ENCODE measurements around the gene LEF1. TPM values are rescaled to one million over a fixed set of nuclear protein-coding genes. Genes with fewer than 3 reads are reported as not detected.

The LEF1 gene
- total RNA-seq, 1 experiment from 2014 or later: 0.54 TPM

GRCh38 chr4:108126806-108127205, 41.9 kb downstream of the LEF1 start:
- no peak for ATAC-seq
- no peak for TF ChIP-seq REST (IDR thresholded peaks at IDR 0.05; ENCODE audit: insufficient read depth in 1 of 2, low read depth in 2 of 2, low read length in 1 of 2)
- no peak for TF ChIP-seq SIN3A (IDR thresholded peaks at IDR 0.05; ENCODE audit: borderline replicate concordance, insufficient read depth, low read depth, low read length)
- TF ChIP-seq TCF7L2 (IDR thresholded peaks at IDR 0.05; ENCODE audit: low read depth, low read length): no peak
- TF ChIP-seq, protein P1, sequence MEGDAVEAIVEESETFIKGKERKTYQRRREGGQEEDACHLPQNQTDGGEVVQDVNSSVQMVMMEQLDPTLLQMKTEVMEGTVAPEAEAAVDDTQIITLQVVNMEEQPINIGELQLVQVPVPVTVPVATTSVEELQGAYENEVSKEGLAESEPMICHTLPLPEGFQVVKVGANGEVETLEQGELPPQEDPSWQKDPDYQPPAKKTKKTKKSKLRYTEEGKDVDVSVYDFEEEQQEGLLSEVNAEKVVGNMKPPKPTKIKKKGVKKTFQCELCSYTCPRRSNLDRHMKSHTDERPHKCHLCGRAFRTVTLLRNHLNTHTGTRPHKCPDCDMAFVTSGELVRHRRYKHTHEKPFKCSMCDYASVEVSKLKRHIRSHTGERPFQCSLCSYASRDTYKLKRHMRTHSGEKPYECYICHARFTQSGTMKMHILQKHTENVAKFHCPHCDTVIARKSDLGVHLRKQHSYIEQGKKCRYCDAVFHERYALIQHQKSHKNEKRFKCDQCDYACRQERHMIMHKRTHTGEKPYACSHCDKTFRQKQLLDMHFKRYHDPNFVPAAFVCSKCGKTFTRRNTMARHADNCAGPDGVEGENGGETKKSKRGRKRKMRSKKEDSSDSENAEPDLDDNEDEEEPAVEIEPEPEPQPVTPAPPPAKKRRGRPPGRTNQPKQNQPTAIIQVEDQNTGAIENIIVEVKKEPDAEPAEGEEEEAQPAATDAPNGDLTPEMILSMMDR (IDR thresholded peaks at IDR 0.05): no peak
- no peak for TF ChIP-seq POLR2AphosphoS5 (IDR thresholded peaks at IDR 0.05; ENCODE audit: low read depth, low read length)
- in situ Hi-C loops (cut with HindIII; ENCODE audit: low pct_unique_long_range_greater_than_20kb, low sequenced_read_pairs) (no loop called here), intact Hi-C loops (cut with micrococcal nuclease; ENCODE audit: unreplicated experiment) (no loop called here)
- ChIA-PET POLR2A (no interaction called here), CTCF (no interaction called here)
- DNase-seq (ENCODE audit: low read depth, low spot score): no peak
- Histone ChIP-seq H3K27me3 (ENCODE audit: control insufficient read depth, insufficient read depth, low read length) (no peaks in the 10 kb centered on the region; the same call in 1 of the 2 replicates), H3K36me3 (ENCODE audit: control insufficient read depth, insufficient read depth, low read length) (no peaks in the 10 kb centered on the region), H3K27ac (ENCODE audit: low read length) (no peak overlapping the region), H3K4me1 (ENCODE audit: control insufficient read depth, insufficient read depth, low read length) (no peaks in the 10 kb centered on the region), H3K4me3 (ENCODE audit: low read depth in 2 of 2, low read length in 2 of 2) (no peak overlapping the region), H3K9me3 (ENCODE audit: control insufficient read depth, insufficient read depth, low read depth, low read length) (no peaks in the 10 kb centered on the region)
- BruUV-seq (replicated peaks): no TSS peak

DNA sequence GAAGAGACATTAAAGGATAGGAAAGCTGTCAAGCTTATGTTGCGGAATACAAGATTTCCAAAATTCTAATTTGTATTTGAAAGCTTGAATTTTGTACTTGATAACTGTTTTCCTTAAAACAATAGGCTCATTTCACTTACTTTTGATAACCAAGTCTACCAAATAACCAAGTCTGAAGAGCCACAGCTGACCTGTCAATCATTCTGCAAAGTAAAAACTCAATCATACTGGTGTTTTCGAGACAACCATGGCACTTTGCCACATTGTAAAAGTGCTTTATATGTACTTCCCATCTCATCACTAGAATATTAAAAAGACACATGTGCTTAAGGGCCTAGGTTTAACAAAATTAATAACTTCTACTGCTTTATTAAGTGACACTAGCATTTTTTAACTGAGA, 47.9 kb downstream of the LEF1 start:
- Histone ChIP-seq H3K27ac (ENCODE audit: low read length) (no peak overlapping the region), H3K4me1 (ENCODE audit: control insufficient read depth, insufficient read depth, low read length) (peaks cover 8% of the 10 kb centered on the region), H3K36me3 (ENCODE audit: control insufficient read depth, insufficient read depth, low read length) (no peaks in the 10 kb centered on the region), H3K27me3 (ENCODE audit: control insufficient read depth, insufficient read depth, low read length) (no peaks in the 10 kb centered on the region), H3K9me3 (ENCODE audit: control insufficient read depth, insufficient read depth, low read depth, low read length) (no peaks in the 10 kb centered on the region), H3K4me3 (ENCODE audit: low read depth in 2 of 2, low read length in 2 of 2) (no peak overlapping the region)
- TF ChIP-seq REST (IDR thresholded peaks at IDR 0.05; ENCODE audit: insufficient read depth in 1 of 2, low read depth in 2 of 2, low read length in 1 of 2): no peak
- POLR2A ChIA-PET: no interaction called here
- no TSS peak for BruUV-seq (replicated peaks)
- in situ Hi-C loops (cut with HindIII; ENCODE audit: low pct_unique_long_range_greater_than_20kb, low sequenced_read_pairs): no loop called here
- intact Hi-C loops (cut with micrococcal nuclease; ENCODE audit: unreplicated experiment): no loop called here
- DNase-seq (ENCODE audit: low read depth, low spot score) (no peak), ATAC-seq (no peak)
- CTCF ChIA-PET: no interaction called here
